ENCODE data around the gene LAMB3.
A peak's percentile ranks its signal among the peaks of the same experiment; 100 is the strongest.
"Not testable (repeated sequence)": the region's sequence is repeated elsewhere in the genome, so short reads cannot be mapped to it uniquely, and the experiment has no call there.

Gene LAMB3

GRCh38 chr1:209652121-209652735 is at the start of gene LAMB3:
Gene LAMB3 (minus strand): TSS chr1:209652425. CDS start chr1:209650944, 1,481 bp downstream.
- no peak for DNase-seq (ENCODE audit: low spot score)

GRCh38 chr1:209700686-209701085 is 48.5 kb upstream of the LAMB3 start:
- DNase-seq (ENCODE audit: low spot score), result not testable (repeated sequence)

DNA sequence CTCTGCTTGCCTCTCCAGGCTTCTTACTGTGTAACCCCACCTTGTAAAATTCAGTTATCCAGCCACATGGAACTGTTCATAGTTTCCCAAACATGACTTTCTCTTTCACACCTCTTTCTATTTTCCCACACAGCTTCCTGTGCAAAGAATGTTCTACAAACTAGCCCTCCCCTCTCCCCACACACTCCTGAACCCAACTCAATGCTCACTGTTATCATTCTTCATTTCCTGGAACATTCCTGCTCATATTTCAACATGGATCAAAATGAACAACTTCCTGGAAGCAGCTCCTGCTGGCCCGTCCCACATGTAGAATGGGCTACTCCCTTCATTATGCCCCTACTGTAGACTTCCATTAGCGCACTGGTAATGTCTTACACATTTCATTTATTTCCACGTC is 44.9 kb upstream of the LAMB3 start:
- no peak for DNase-seq (ENCODE audit: low spot score)

DNA sequence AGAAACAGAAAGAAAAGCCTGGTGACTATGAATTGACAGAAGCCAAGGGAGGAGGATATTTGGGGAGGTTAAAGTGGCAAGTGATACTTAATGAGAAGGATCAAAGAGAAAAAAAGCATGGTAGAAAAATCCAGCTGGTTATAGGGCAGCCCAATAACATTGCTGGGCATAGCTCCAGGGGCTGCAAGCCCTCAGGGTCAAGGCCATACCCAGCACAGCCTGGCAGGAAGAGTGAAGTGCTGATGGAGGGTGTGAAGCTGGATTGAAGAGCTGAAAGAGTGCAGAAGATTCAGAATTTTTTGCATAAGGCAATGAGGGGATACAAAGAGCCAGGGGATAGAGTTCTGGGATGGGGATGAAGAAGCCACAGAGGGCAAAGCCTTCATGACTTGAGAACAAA is 44.4 kb upstream of the LAMB3 start:
- no peak for DNase-seq (ENCODE audit: low spot score)

- DNase-seq (ENCODE audit: low spot score), result peak; percentile 74
Observed at GRCh38 chr1:209692745-209693504, 40.7 kb upstream of the LAMB3 start.

DNA sequence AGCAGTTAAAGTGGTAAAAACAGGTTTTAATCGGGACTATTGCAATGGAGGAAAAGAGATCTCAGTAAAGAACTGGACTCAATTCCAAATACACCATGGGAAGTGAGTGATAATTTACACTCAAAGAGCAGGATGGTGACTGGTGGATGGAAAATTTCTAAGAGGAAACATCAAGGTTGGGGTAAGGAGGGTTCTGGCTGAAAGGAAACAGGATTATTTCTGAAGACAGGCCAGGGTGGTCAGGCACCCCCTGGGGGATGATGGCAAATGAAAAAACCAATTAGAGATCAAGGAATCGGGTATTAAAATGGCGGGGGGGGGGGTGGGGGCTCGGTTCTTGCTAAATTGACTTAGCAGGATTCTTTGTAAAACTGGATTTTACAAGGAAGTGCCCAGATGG is 40.1 kb upstream of the LAMB3 start:
- no peak for DNase-seq (ENCODE audit: low spot score)

DNA sequence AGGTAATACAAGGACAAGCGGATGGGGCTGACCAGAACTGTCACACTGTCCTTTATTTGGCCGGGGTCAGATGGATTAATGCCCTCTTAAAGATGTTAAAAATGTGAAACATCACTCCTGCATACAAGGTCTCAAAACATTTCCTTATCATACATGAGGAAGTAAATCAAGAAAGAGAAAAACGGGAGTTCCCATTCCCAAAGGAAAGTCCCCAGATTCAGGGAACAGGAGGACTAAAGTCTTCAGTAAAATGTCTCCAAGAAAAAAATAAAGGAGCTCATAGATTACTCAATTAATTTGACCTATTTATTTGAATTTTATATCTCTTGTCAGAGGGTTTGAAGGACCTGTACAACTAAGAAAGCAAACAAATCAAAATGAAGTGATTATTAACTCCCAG is 39.0 kb upstream of the LAMB3 start:
- DNase-seq (ENCODE audit: low spot score), result no peak

- no peak for DNase-seq (ENCODE audit: low spot score)
Observed at GRCh38 chr1:209689477-209689876, 37.3 kb upstream of the LAMB3 start.

DNA sequence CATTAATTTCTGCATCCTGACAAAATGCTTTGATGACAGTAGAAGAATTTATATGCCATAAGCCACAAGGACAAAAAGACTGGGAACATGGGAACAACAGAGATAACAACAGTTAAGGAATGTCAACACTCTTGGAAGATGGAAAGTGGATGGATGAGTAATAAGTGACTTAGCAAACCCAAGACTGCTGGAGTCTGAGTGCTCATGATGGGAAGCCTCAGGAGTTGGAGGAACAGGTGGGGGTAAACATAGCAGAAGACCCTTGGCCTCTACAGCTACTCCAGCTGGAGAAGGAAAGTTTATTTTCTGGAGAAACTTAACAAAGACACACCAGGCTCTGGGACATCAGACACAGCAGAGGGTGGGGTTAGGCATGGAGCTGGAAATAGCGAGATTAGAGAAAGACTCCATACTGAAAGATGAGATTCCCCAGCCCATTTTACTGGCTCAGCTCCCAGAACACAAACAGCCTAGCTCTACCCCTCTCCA is 36.6 kb upstream of the LAMB3 start:
- no peak for DNase-seq (ENCODE audit: low spot score)

DNA sequence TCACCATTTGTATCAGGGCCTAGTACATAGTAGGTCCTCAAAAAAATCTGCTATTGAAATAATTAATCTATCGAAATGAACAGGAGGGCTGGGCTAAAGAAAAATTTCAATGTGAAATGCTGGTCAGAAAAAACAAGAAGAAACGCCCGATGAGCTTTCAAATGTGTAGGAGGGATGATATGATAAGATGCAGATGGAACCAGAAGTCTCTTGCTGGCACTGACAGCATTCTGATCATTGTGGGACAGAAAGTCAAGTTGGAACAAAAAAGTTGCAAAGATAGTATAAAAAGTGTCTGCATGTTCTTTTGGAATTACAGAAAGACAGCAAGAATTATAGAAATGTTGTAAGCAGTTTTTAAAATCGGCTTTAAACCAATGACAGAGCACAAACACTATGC is 34.1 kb upstream of the LAMB3 start:
- DNase-seq (ENCODE audit: low spot score), result no peak

GRCh38 chr1:209685821-209686220 is 33.6 kb upstream of the LAMB3 start:
- DNase-seq (ENCODE audit: low spot score), result no peak

DNA sequence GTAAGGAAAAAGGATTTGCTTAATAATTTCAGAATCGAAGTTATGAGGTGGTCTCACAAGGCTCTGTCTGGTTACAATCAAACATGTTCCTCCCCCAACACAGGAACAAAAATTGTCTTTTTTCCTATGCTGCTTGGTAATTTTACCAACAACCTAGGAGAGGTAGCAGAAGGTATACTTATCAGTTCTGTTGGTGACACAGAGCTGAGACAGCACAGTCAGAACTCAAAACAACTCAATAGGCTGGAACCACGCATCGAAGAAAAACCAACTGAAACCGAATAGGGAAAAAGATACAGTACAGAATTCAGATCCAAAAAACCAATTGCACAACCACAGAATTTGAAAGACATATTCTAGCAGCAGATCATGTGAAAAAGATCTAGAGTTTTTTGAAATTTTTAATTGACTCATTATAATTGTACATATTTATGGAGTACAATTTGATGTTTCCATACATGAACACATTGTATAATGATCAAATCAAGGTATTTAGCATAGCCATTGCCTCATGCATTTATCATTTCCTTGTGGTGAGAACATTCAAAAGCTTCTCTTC is 26.8 kb upstream of the LAMB3 start:
- no peak for DNase-seq (ENCODE audit: low spot score)

- DNase-seq (ENCODE audit: low spot score), result no peak
Observed at GRCh38 chr1:209675565-209676154, 23.4 kb upstream of the LAMB3 start.

DNA sequence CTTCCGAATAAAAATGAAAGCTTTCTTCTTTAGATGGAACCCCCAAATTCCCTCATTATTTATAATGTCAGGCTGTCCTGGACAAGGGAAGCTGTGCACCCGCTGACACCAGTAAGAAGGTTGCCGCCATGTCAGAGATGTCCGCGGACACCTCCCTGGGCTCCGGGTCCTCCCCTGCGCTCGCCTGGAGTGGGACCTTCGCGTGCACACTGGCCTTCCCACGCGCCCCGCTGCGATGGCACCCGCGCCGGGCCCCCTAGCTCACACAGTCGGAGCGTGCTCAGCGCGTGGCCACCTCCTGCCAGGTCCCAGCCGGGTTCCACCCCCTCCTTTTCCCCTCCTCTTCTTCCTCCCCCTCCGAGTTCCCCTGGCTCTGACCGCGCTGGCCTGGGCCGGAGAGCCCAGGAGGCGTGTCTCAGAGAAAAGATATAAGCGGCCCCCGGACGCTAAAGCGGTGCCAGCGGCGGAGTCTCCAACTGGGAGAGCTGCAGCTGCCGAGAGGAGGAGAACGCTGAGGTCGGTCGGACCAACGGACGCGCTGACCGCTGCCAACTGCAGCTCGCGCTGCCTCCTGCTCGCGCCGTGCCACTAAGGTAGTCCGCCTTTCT is 22.8 kb upstream of the LAMB3 start, which contains the start of gene G0S2:
G0S2 (plus strand) TSS at position 456 of the 608 bp plus-strand sequence. CDS start 273 bp downstream, outside the sequence.
- DNase-seq (ENCODE audit: low spot score), result no peak

GRCh38 chr1:209673631-209674417 is 21.6 kb upstream of the LAMB3 start:
- DNase-seq (ENCODE audit: low spot score), result no peak

DNA sequence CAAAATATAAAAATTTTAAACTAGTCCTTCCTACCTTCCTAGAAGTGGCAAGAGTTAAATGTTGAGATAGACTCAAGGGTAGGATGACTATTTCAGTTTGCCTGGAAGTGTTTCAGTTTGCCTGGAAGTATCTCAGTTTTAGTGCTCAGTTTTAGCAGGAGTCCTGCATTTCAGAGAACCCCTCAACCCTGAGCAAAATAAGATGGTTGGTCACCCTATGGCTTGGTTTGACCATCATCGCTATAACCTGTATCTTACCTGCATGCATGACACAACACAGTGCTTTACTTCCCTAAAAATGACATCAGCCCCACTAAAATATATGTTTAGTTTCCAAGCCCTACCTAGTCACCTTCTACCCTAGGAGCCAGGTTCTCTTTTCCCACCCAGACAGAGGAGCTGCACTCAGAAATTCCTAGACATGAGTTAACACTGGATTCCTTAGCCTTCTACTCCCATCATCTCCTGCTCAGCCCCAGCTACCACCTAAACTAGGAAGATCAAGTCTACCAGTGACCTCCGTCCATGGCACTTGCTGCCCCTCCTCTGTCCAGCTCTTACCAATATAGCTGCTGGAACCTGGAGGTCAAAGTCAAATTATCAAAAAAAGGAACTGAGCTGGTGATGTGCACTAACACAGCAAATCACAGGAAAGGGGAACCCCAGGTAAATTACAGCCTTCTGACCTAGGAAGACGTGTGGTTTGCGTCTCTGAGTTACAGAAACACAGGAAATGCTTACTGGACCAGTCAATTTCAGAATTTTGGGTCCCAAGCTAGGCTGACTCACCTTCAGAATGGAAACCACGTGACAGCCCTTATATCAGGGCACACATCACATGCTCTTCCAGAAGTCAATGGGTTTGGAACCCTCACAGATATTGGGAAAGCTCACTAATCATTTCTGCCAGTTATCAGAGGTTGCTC is 20.7 kb upstream of the LAMB3 start:
- no peak for DNase-seq (ENCODE audit: low spot score)

DNA sequence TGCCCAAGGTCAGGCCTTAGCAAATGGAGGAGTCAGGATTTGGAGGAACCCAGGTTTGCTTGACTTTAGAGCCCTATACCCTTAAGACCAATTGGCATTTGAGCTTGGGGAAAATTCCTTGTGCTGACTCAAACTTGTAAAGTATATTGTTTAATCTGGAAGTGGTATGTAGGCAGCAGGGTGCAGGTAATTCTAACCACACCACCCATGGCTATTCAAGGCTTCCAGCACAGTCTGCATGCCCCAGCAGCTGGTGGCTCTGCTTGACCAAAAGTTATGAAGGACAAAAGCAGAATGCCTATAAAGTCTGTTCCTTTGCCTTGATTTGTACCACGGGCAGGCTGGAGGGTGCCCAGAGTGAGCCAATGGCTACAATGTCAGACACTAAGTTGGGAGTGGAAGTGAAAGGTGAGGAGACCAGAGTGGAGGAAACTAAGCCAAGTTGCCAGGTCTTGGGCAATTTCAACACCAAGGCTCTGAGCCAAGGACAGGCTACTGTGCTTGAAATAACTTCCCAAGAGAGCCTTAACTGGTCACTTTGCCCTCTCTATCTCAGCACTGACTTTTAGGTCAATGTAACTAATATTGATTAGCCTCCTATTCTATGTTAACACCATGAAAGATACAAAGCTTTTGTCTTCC is 18.3 kb upstream of the LAMB3 start:
- DNase-seq (ENCODE audit: low spot score), result no peak

- no peak for DNase-seq (ENCODE audit: low spot score)
Observed at GRCh38 chr1:209667708-209668107, 15.5 kb upstream of the LAMB3 start.

DNA sequence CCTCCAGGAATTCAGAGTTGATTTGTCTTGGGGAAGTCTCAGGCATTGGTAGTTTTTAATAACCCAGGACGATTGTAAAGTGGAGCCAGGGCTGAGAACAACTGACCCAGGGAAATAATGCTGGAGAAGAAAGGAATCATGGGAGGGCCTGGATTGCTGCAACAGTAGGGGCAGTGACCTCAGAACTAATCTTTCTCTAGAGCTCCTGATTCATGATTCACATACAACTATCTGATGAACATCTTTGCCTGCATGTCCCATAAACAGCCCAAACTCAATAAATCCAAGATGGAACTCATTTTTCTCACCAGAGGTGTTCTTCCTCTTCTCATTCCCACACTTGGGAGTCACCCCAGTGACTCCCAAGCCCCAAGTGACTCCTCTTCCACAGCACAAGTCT is 14.9 kb upstream of the LAMB3 start:
- DNase-seq (ENCODE audit: low spot score), result no peak

DNA sequence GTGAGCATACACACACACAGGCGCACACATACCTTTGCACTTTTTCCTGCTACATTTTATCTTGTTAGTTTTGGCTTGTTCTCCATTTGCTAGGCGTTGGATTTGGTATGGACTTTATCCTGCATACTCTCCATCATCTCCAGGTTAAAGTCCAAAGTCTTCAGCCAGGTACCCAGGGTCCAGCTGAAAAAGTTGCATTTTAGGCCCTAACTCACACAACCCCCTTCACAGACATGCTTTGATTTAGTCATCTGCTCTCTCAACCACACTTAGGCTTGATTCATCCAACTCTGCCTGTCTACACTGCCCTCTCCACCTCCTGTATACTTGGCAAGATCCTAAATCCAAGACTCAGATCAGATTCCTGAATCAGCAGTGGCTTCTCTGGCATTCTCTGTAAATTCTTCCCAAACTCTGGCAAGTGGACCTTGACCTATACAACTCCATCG is 10.7 kb upstream of the LAMB3 start:
- DNase-seq (ENCODE audit: low spot score), result no peak

All from D341Med (cell line).